Psoas muscle (tissue), 8 donors: ENCODE results near the gene TENM4. TPM values are rescaled to one million over a fixed set of nuclear protein-coding genes. Genes with fewer than 3 reads are reported as not detected.

Experiments
- ATAC-seq, 4 donors: fragments of 200-7000 bp; cut with Tn5 transposase; one replicate each; pipeline ENCODE4 v1.9.1; 2020; ENCODE audit warnings: moderate library complexity in 3 of 4, mild to moderate bottlenecking in 2 of 4
- DNase-seq, 2 donors: peaks; one replicate each; pipeline ENCODE4 v3.0.0-alpha.2; 2020
- H3K27ac ChIP-seq: fragments of 200-600 bp; one replicate; pipeline ENCODE4 v1.8.0; 2022
- H3K27me3 ChIP-seq, 3 donors: fragments of 200-600 bp in 1 of 3; one replicate each; pipeline versions ENCODE4 v1.6.1 to v1.8.0; 2013 to 2022; ENCODE audit warnings: low read length in 2 of 3, mild to moderate bottlenecking in 2 of 3, moderate library complexity in 1 of 3; ENCODE audit not compliant: insufficient read depth in 3 of 3
- H3K36me3 ChIP-seq, 2 donors: fragments of 200-600 bp in 1 of 2; one replicate each; pipeline versions ENCODE4 v1.6.1 to v1.8.0; 2013 to 2022; ENCODE audit warnings: low read depth in 1 of 2, mild to moderate bottlenecking in 1 of 2, moderate library complexity in 1 of 2; ENCODE audit not compliant: insufficient read depth in 1 of 2
- H3K4me1 ChIP-seq: fragments of 200-600 bp; one replicate; pipeline ENCODE4 v1.8.0; 2022
- H3K4me3 ChIP-seq: fragments of 200-600 bp; one replicate; pipeline ENCODE4 v1.8.0; 2022; ENCODE audit warnings: mild to moderate bottlenecking
- H3K9me3 ChIP-seq: fragments of 200-600 bp; one replicate; pipeline ENCODE4 v1.8.0; 2022
- CTCF ChIP-seq: fragments of 200-600 bp; IDR thresholded peaks from one replicate; pipeline ENCODE4 v1.8.0; 2022; ENCODE audit warnings: antibody characterized with exemption
- WGBS, 3 donors: extraction: QIAGEN DNeasy Blood & Tissue Kit; methylation state at CpG; one replicate each; pipeline versions ENCODE4 v1.1.6 to v1.1.7; 2013; 5-methylcytosine and 5-hydroxymethylcytosine counted together
- intact Hi-C, 2 donors: fragments of 100-400 bp; cut with DNase I; formaldehyde crosslinking; loops; one replicate each; pipeline versions ENCODE4 v1.11.0 to v1.14.2; 2022
- polyA plus RNA-seq, 3 donors: library from polyadenylated mRNA; stranded (reverse); fragments of 200-250 nt; gene quantifications; one replicate each; pipeline ENCODE4 v1.2.3, GENCODE V29; 2013
- total RNA-seq, 4 donors: library from RNA; stranded (reverse); fragmentation: NEBNext Ultra II Directional in 2 of 4; extraction: Animal tissue kit (Norgen Biotek cat#: 25700) in 2 of 4; gene quantifications; one replicate each; pipeline versions ENCODE4 v1.2.1 to v1.2.4, GENCODE V29; 2021 to 2023
- donor health status: healthy with polysubstance abuse.
- donor health status: DM: no; HTN: no; CAD: no; lungs with moderate emphysema.
- donor health status: Bipolar disorder and iron deficiency.
- donor health status: healthy.
- donor health status: DM: yes; HTN: yes; CAD: no.
- donor health status: DM: no; HTN: no; CAD: no.
- donor health status: DM: no; HTN: no; CAD: no.
- donor health status: DM: yes; HTN: yes; CAD: no.

The TENM4 gene
- total and polyA plus RNA-seq, 7 donors, result 0.05 to 1.7 (median 0.48) TPM

GRCh38 chr11:79382301-79383050, 58.4 kb downstream of the TENM4 start:
- Histone ChIP-seq H3K4me1 (no peaks in the 10 kb centered on the region), H3K9me3 (no peaks in the 10 kb centered on the region), H3K36me3 (no peaks in the 10 kb centered on the region), H3K4me3 (no peak overlapping the region), H3K27me3 (no peaks in the 10 kb centered on the region), H3K27ac (no peak overlapping the region)
- no peak for TF ChIP-seq CTCF
- intact Hi-C loops, result no loop called here
- WGBS, 3 donors, result 67 to 84% (median 68%) methylated on average over 6 of the region's 6 CpGs
- ATAC-seq, result no peak
- no peak for DNase-seq

- H3K36me3 ChIP-seq, result no peaks in the 10 kb centered on the region
- no peak overlapping the region for H3K4me3 ChIP-seq
- no peaks in the 10 kb centered on the region for H3K4me1 ChIP-seq
- H3K27me3 ChIP-seq, result no peaks in the 10 kb centered on the region
- H3K9me3 ChIP-seq, result peaks cover 5% of the 10 kb centered on the region
- no peak overlapping the region for H3K27ac ChIP-seq
- DNase-seq, result no peak
- ATAC-seq, result no peak
- TF ChIP-seq CTCF, result no peak
- WGBS, 3 donors, result 61 to 68% (median 65%) methylated on average over 3 of the region's 3 CpGs
- intact Hi-C loops, result no loop called here
Measured at GRCh38 chr11:79381036-79381435, 59.8 kb downstream of the TENM4 start.

- DNase-seq (no peak), ATAC-seq (no peak)
- Histone ChIP-seq H3K36me3 (no peaks in the 10 kb centered on the region), H3K27ac (no peak overlapping the region), H3K9me3 (peaks cover 5% of the 10 kb centered on the region), H3K4me1 (no peaks in the 10 kb centered on the region), H3K4me3 (no peak overlapping the region), H3K27me3 (no peaks in the 10 kb centered on the region)
- TF ChIP-seq CTCF, result no peak
- WGBS, 3 donors, result 86 to 95% (median 92%) methylated on average over 2 of the region's 2 CpGs
- intact Hi-C loops, result no loop called here
Measured at GRCh38 chr11:79377406-79377805, 63.4 kb downstream of the TENM4 start.

GRCh38 chr11:79375818-79376550, 64.8 kb downstream of the TENM4 start:
- 53 to 62% (median 55%) methylated on average over 3 of the region's 3 CpGs for WGBS, 3 donors
- peaks cover 5% of the 10 kb centered on the region for H3K9me3 ChIP-seq
- intact Hi-C loops, result no loop called here
- no peaks in the 10 kb centered on the region for H3K36me3 ChIP-seq
- H3K27me3 ChIP-seq, result no peaks in the 10 kb centered on the region
- no peak overlapping the region for H3K4me3 ChIP-seq
- H3K4me1 ChIP-seq, result no peaks in the 10 kb centered on the region
- ATAC-seq (no peak), DNase-seq (no peak)
- H3K27ac ChIP-seq, result no peak overlapping the region
- TF ChIP-seq CTCF, result no peak
